Smooth muscle cell (in vitro differentiated cells): ENCODE measurements around the gene GIT1. TPM values are rescaled to one million over a fixed set of nuclear protein-coding genes. Genes with fewer than 3 reads are reported as not detected.

ENCODE experiments used
- DNase-seq: peaks from one replicate; lab custom pipeline; 2025; ENCODE audit not compliant: unreplicated experiment; lab: John Stamatoyannopoulos, UW
- H2AFZ ChIP-seq: fragments of 200-600 bp; sonication (generic); 2 replicates; pipeline ENCODE4 v1.6.0; 2016; ENCODE audit warnings: antibody characterized with exemption, low read depth, mild to moderate bottlenecking
- H3F3A ChIP-seq: fragments of 200-600 bp; sonication (generic); 2 replicates; pipeline ENCODE4 v1.6.0; 2017; ENCODE audit warnings: antibody characterized with exemption, low read depth
- H3K27ac ChIP-seq: fragments of 200-600 bp; sonication (generic); 2 replicates; pipeline ENCODE4 v1.5.1; 2016; ENCODE audit warnings: low read depth, mild to moderate bottlenecking
- H3K27me3 ChIP-seq: fragments of 200-600 bp; sonication (generic); 2 replicates; pipeline ENCODE4 v1.6.1; 2016; ENCODE audit warnings: low read depth, mild to moderate bottlenecking
- H3K36me3 ChIP-seq: fragments of 200-600 bp; sonication (generic); 2 replicates; pipeline ENCODE4 v1.5.1; 2016; ENCODE audit warnings: low read depth
- H3K4me1 ChIP-seq: fragments of 200-600 bp; sonication (generic); 2 replicates; pipeline ENCODE4 v1.5.1; 2016; ENCODE audit warnings: low read depth
- H3K4me2 ChIP-seq: fragments of 200-600 bp; sonication (generic); 2 replicates; pipeline ENCODE4 v1.6.0; 2016; ENCODE audit warnings: mild to moderate bottlenecking
- H3K4me3 ChIP-seq: fragments of 200-600 bp; sonication (generic); 2 replicates; pipeline ENCODE4 v1.5.1; 2016; ENCODE audit warnings: mild to moderate bottlenecking
- H3K79me2 ChIP-seq: fragments of 200-600 bp; sonication (generic); 2 replicates; pipeline ENCODE4 v1.6.0; 2016; ENCODE audit warnings: low read depth, mild to moderate bottlenecking
- H3K9ac ChIP-seq: fragments of 200-600 bp; sonication (generic); 2 replicates; pipeline ENCODE4 v1.6.0; 2016; ENCODE audit warnings: low read depth
- H3K9me3 ChIP-seq: fragments of 200-600 bp; sonication (generic); replicated peaks from 2 replicates; pipeline ENCODE4 v1.5.1; 2016; ENCODE audit warnings: low read depth
- H4K20me1 ChIP-seq: fragments of 200-600 bp; sonication (generic); 2 replicates; pipeline ENCODE4 v1.6.0; 2016; ENCODE audit warnings: low read depth
- CTCF ChIP-seq: fragments of 200-600 bp; sonication (generic); IDR thresholded peaks from 2 replicates; pipeline ENCODE4 v1.5.1; 2017; ENCODE audit warnings: borderline replicate concordance, mild to moderate bottlenecking, antibody characterized with exemption; ENCODE audit not compliant: insufficient read depth, poor library complexity, severe bottlenecking
- WGBS: methylation state at CpG from one replicate; pipeline ENCODE4 v1.1.7; 2016; ENCODE audit warnings: low lambda C conversion rate; 5-methylcytosine and 5-hydroxymethylcytosine counted together
- polyA plus RNA-seq: library from polyadenylated mRNA; unstranded; fragments of >200 nt; fragmentation: Nextera tagmentation; extraction: Ambion mirVana; gene quantifications from 2 replicates; pipeline ENCODE4 v1.2.1, GENCODE V29; 2016
- total RNA-seq: library from RNA; depleted of rRNA; stranded (reverse); fragments of >200 nt; gene quantifications from 2 replicates; pipeline ENCODE4 v1.2.3, GENCODE V29; 2014

GIT1 gene
- total and polyA plus RNA-seq, 2 experiments from 2014 or later: 17.6 to 23.0 TPM

- Histone ChIP-seq H3K36me3 (no peaks in the 10 kb centered on the region), H3K9ac (no peak overlapping the region), H3K9me3 (no peaks in the 10 kb centered on the region), H2AFZ (no peak overlapping the region), H3K79me2 (peaks cover 7% of the 10 kb centered on the region), H3K4me2 (peak overlapping the region; percentile 76), H3K4me1 (peaks cover 16% of the 10 kb centered on the region), H3K27ac (no peak overlapping the region), H4K20me1 (no peaks in the 10 kb centered on the region), H3K4me3 (peak overlapping the region; percentile 29), H3F3A (peaks cover 7% of the 10 kb centered on the region), H3K27me3 (no peaks in the 10 kb centered on the region)
- no peak for DNase-seq
- 87% methylated on average over 19 of the region's 30 CpGs for WGBS
- no peak for TF ChIP-seq CTCF
Measured at GRCh38 chr17:29571883-29572681, 17.4 kb downstream of the GIT1 start.

DNA sequence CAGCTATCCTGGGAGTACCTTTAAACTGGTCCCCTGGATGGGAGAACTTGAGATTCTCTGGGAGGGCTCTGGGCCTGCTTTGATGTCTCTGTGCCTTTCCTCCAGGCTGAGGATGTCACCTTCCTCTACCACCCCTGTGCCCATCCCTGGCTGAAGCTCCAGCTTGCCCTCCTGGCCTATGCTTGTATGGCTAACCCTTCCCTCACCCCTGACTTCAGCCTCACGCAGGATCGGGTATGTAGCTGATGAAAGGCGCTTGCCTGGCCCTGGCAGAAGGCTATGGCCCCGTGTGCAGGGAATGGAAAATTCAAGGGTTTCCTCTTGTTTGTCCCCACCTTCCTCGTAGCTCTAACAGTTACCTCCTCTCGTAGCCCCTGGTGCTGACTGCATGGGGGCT is 18.0 kb downstream of the GIT1 start:
- H3K4me2 ChIP-seq: no peak overlapping the region
- H3K4me3 ChIP-seq: no peak overlapping the region
- 98% methylated on average over 6 of the region's 6 CpGs for WGBS
- H3K79me2 ChIP-seq: peaks cover 7% of the 10 kb centered on the region
- no peaks in the 10 kb centered on the region for H3K9me3 ChIP-seq
- H2AFZ ChIP-seq: no peak overlapping the region
- H3K27ac ChIP-seq: no peak overlapping the region
- no peaks in the 10 kb centered on the region for H3K27me3 ChIP-seq
- peaks cover 17% of the 10 kb centered on the region for H3K4me1 ChIP-seq
- H3K36me3 ChIP-seq: no peaks in the 10 kb centered on the region
- H3K9ac ChIP-seq: no peak overlapping the region
- no peaks in the 10 kb centered on the region for H4K20me1 ChIP-seq
- no peak for DNase-seq
- no peak for TF ChIP-seq CTCF
- H3F3A ChIP-seq: peaks cover 7% of the 10 kb centered on the region

DNA sequence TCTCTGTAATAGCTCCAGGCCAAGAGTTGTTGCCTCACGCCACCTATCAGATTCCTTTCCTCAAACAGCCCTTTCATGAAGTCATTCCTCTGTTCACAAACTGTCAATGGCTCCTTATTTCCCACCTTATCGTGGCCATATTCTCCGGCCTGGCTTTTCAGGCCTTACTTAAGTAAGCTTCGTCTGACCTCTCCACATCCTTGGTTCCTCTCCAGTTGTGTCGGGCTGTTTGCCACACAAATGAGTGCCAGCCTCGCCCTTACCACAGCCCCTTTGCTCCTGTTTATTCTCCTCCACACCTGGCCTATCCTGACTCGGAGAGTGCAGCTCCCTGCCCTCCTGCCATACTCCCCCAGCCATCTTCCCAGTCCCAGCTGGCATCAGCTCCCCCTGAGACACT is 18.9 kb downstream of the GIT1 start:
- no peaks in the 10 kb centered on the region for H4K20me1 ChIP-seq
- no peaks in the 10 kb centered on the region for H3K36me3 ChIP-seq
- no peak overlapping the region for H3K4me3 ChIP-seq
- 92% methylated on average over 7 of the region's 7 CpGs for WGBS
- no peak overlapping the region for H3K9ac ChIP-seq
- H3K4me1 ChIP-seq: peaks cover 26% of the 10 kb centered on the region
- no peak overlapping the region for H3K4me2 ChIP-seq
- H3K27me3 ChIP-seq: peaks cover 5% of the 10 kb centered on the region
- DNase-seq: no peak
- no peak overlapping the region for H3K27ac ChIP-seq
- no peak overlapping the region for H2AFZ ChIP-seq
- H3F3A ChIP-seq: peaks cover 7% of the 10 kb centered on the region
- TF ChIP-seq CTCF: no peak
- no peaks in the 10 kb centered on the region for H3K9me3 ChIP-seq
- peaks cover 7% of the 10 kb centered on the region for H3K79me2 ChIP-seq
